ENCODE results near the gene IRF2BP1. TPM values are rescaled to one million over a fixed set of nuclear protein-coding genes. Genes with fewer than 3 reads are reported as not detected.
"Not testable (repeated sequence)": the region's sequence is repeated elsewhere in the genome, so short reads cannot be mapped to it uniquely, and the experiment has no call there.

Gene IRF2BP1
- total and polyA plus RNA-seq, 8 donors = 11.5 to 75.9 (median 13.4) TPM; not detected in 1

- DNase-seq = no peak
- peaks cover 19 to 33% (median 30%) of the 10 kb centered on the region in 4 donors for H3K4me1 ChIP-seq
- peaks cover 30 to 53% (median 47%) of the 10 kb centered on the region in 4 donors for H3K36me3 ChIP-seq
- H3K27ac ChIP-seq = no peak overlapping the region
- H3K27me3 ChIP-seq = no peaks in the 10 kb centered on the region
- H3K9me3 ChIP-seq = no peaks in the 10 kb centered on the region
- intact Hi-C loops (cut with DNase I; ENCODE audit: low total_unique reads) = no loop called here
- no peak for TF ChIP-seq POLR2A (IDR thresholded peaks at IDR 0.05)
- no peak for TF ChIP-seq EP300 (IDR thresholded peaks at IDR 0.05)
- no peak for TF ChIP-seq CTCF (IDR thresholded peaks at IDR 0.05)
- TF ChIP-seq POLR2AphosphoS5 (IDR thresholded peaks at IDR 0.05) = no peak
- no peak overlapping the region for H3K4me3 ChIP-seq
- 92 to 97% (median 93%) methylated on average over 6 to 7 of the region's 7 CpGs for WGBS, 5 donors
Observed at GRCh38 chr19:45899253-45899652, 13.3 kb upstream of the IRF2BP1 start.

- no peaks in the 10 kb centered on the region for H3K9me3 ChIP-seq
- WGBS, 5 donors = 90 to 94% (median 92%) methylated on average over 8 of the region's 8 CpGs
- intact Hi-C loops (cut with DNase I; ENCODE audit: low total_unique reads) = no loop called here
- peaks cover 13 to 25% (median 21%) of the 10 kb centered on the region in 4 donors for H3K4me1 ChIP-seq
- no peak for DNase-seq
- no peaks in the 10 kb centered on the region for H3K27me3 ChIP-seq
- TF ChIP-seq CTCF (IDR thresholded peaks at IDR 0.05) = no peak
- no peak for TF ChIP-seq EP300 (IDR thresholded peaks at IDR 0.05)
- TF ChIP-seq POLR2AphosphoS5 (IDR thresholded peaks at IDR 0.05) = no peak
- TF ChIP-seq POLR2A (IDR thresholded peaks at IDR 0.05) = no peak
- H3K36me3 ChIP-seq = peaks cover 30 to 60% (median 48%) of the 10 kb centered on the region in 4 donors
- no peak overlapping the region for H3K4me3 ChIP-seq
- no peak overlapping the region for H3K27ac ChIP-seq
Observed at GRCh38 chr19:45897261-45897812, 11.4 kb upstream of the IRF2BP1 start.

- H3K9me3 ChIP-seq; H3K27ac ChIP-seq; H3K4me3 ChIP-seq; DNase-seq; intact Hi-C loops (cut with DNase I; ENCODE audit: low total_unique reads); H3K27me3 ChIP-seq: not testable (repeated sequence)
- peaks cover 6 to 14% (median 10%) of the 10 kb centered on the region in 4 donors for H3K4me1 ChIP-seq
- peaks cover 30 to 72% (median 53%) of the 10 kb centered on the region in 4 donors for H3K36me3 ChIP-seq
- 87 to 95% (median 94%) methylated on average over 12 of the region's 12 CpGs for WGBS, 5 donors
Observed at GRCh38 chr19:45895983-45896599, 10.2 kb upstream of the IRF2BP1 start.

GRCh38 chr19:45895519-45895972, 9.6 kb upstream of the IRF2BP1 start:
- Histone ChIP-seq H3K4me3 (no peak overlapping the region), H3K27me3 (no peaks in the 10 kb centered on the region), H3K36me3 (peaks cover 30 to 78% (median 58%) of the 10 kb centered on the region in 4 donors), H3K9me3 (no peaks in the 10 kb centered on the region), H3K27ac (no peak overlapping the region), H3K4me1 (peaks cover under 1 to 9% (median 4%) of the 10 kb centered on the region in 4 donors)
- TF ChIP-seq POLR2A (IDR thresholded peaks at IDR 0.05) = no peak
- TF ChIP-seq POLR2AphosphoS5 (IDR thresholded peaks at IDR 0.05) = no peak
- TF ChIP-seq CTCF (IDR thresholded peaks at IDR 0.05) = no peak
- no peak for TF ChIP-seq EP300 (IDR thresholded peaks at IDR 0.05)
- intact Hi-C loops (cut with DNase I; ENCODE audit: low total_unique reads) = no loop called here
- DNase-seq = no peak
- 82 to 88% (median 84%) methylated on average over 9 of the region's 9 CpGs for WGBS, 5 donors

- Histone ChIP-seq H3K27ac (no peak overlapping the region), H3K27me3 (no peaks in the 10 kb centered on the region), H3K9me3 (no peaks in the 10 kb centered on the region), H3K36me3 (peaks cover 4 to 51% (median 32%) of the 10 kb centered on the region in 4 donors), H3K4me3 (no peak overlapping the region), H3K4me1 (peaks cover 0 to 12% (median 11%) of the 10 kb centered on the region in 4 donors)
- intact Hi-C loops (cut with DNase I; ENCODE audit: low total_unique reads) = no loop called here
- no peak for TF ChIP-seq EP300 (IDR thresholded peaks at IDR 0.05)
- no peak for TF ChIP-seq POLR2AphosphoS5 (IDR thresholded peaks at IDR 0.05)
- TF ChIP-seq POLR2A (IDR thresholded peaks at IDR 0.05) = no peak
- no peak for TF ChIP-seq CTCF (IDR thresholded peaks at IDR 0.05)
- 83 to 92% (median 87%) methylated on average over 2 to 17 of the region's 17 CpGs for WGBS, 5 donors
- DNase-seq = no peak
Observed at GRCh38 chr19:45890877-45891276, 4.9 kb upstream of the IRF2BP1 start.
